ENCODE data around the gene DAAM1. TPM values are rescaled to one million over a fixed set of nuclear protein-coding genes. Genes with fewer than 3 reads are reported as not detected.

DAAM1 gene
- total and polyA plus RNA-seq, 8 donors: 5.8 to 204 (median 31.3) TPM

DNA sequence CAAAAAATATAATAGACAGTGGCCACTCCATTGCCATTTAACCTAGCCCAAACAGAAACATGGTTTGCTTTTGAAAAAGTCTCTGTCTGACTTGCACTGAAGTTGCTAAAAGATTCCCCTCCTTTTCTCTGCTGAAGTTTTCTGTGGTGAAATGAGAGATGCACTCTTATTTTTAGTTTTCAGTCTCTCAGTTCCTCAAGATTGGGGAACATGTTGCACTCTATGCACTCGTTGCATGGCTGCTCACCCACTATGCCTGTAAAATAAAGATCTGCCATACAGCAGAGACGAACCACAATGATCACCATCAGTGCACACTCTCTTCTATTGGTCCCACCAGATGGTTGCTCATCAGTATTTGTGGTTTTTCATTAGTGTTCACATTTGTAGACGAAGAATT lies 13.1 kb upstream of the DAAM1 start:
- H3K4me1 ChIP-seq: no peaks in the 10 kb centered on the region
- H3K36me3 ChIP-seq: no peaks in the 10 kb centered on the region
- H3K27me3 ChIP-seq: no peaks in the 10 kb centered on the region
- TF ChIP-seq POLR2AphosphoS5 (IDR thresholded peaks at IDR 0.05) (no peak), POLR2A (IDR thresholded peaks at IDR 0.05) (no peak)
- TF ChIP-seq, protein P1, sequence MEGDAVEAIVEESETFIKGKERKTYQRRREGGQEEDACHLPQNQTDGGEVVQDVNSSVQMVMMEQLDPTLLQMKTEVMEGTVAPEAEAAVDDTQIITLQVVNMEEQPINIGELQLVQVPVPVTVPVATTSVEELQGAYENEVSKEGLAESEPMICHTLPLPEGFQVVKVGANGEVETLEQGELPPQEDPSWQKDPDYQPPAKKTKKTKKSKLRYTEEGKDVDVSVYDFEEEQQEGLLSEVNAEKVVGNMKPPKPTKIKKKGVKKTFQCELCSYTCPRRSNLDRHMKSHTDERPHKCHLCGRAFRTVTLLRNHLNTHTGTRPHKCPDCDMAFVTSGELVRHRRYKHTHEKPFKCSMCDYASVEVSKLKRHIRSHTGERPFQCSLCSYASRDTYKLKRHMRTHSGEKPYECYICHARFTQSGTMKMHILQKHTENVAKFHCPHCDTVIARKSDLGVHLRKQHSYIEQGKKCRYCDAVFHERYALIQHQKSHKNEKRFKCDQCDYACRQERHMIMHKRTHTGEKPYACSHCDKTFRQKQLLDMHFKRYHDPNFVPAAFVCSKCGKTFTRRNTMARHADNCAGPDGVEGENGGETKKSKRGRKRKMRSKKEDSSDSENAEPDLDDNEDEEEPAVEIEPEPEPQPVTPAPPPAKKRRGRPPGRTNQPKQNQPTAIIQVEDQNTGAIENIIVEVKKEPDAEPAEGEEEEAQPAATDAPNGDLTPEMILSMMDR (IDR thresholded peaks at IDR 0.05): no peak
- 69 to 86% (median 78%) methylated on average over 3 of the region's 3 CpGs for WGBS, 5 donors
- H3K9me3 ChIP-seq: no peaks in the 10 kb centered on the region
- no peak for DNase-seq
- intact Hi-C loops (cut with DNase I; ENCODE audit: low total_unique reads): no loop called here
- no peak overlapping the region for H3K4me3 ChIP-seq
- H3K27ac ChIP-seq: no peak overlapping the region

DNA sequence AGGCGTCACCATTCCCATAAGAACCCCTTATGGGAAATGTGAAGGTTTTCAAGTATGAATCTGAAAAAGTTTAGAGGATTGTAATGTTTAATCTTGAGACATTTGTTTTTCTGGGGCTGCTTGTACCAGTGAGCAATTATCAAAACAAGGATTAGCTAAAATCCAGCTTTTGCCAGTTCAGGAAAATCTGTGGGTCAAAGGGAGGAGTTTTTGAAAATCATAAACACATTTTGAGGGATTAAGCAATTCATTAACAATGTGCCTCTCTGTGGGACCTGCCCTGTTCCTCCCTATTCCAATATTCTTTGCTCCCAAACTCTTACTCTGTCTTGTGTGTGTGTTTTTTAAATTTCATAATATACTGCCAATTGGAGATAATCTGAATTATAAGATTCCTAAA lies 11.7 kb upstream of the DAAM1 start:
- intact Hi-C loops (cut with DNase I; ENCODE audit: low total_unique reads): no loop called here

DNA sequence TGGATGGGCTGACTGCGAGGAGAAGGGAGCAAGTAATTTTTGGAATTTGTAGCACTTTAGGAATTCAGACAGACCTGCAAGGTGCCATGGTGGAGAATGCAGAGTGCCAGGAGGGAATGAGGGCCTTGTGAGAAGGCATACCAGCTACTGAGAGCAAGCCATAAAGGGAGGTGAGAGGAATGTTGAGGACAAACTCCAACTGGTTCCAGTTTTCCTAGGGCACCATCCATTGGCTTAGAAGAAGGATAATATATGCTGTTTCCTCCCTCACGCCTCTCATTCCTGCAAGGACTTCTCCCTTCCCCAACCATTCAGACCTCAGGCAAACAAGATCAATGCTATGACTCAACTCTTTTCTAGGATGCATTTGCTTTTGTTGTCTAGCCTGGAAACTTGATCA lies 11.2 kb upstream of the DAAM1 start:
- DNase-seq: no peak
- TF ChIP-seq, protein P1 (IDR thresholded peaks at IDR 0.05): no peak
- TF ChIP-seq EP300 (IDR thresholded peaks at IDR 0.05) (no peak), POLR2A (IDR thresholded peaks at IDR 0.05) (no peak), POLR2AphosphoS5 (IDR thresholded peaks at IDR 0.05) (no peak)
- Histone ChIP-seq H3K27ac (no peak overlapping the region), H3K36me3 (no peaks in the 10 kb centered on the region), H3K4me3 (no peak overlapping the region), H3K27me3 (no peaks in the 10 kb centered on the region), H3K4me1 (no peaks in the 10 kb centered on the region), H3K9me3 (no peaks in the 10 kb centered on the region)
- intact Hi-C loops (cut with DNase I; ENCODE audit: low total_unique reads): no loop called here
- WGBS, 5 donors: 68 to 87% (median 81%) methylated on average over 2 of the region's 2 CpGs

More for the DNA sequence above, 11.7 kb upstream of the DAAM1 start:
- 64 to 100% (median 73%) methylated on average over 1 of the region's 1 CpG for WGBS, 5 donors
- H3K9me3 ChIP-seq: no peaks in the 10 kb centered on the region
- no peaks in the 10 kb centered on the region for H3K27me3 ChIP-seq
- no peak overlapping the region for H3K4me3 ChIP-seq
- H3K4me1 ChIP-seq: no peaks in the 10 kb centered on the region
- no peaks in the 10 kb centered on the region for H3K36me3 ChIP-seq
- no peak overlapping the region for H3K27ac ChIP-seq
- TF ChIP-seq POLR2A (IDR thresholded peaks at IDR 0.05): no peak
- no peak for TF ChIP-seq EP300 (IDR thresholded peaks at IDR 0.05)
- TF ChIP-seq, protein P1 (IDR thresholded peaks at IDR 0.05): no peak
- no peak for TF ChIP-seq POLR2AphosphoS5 (IDR thresholded peaks at IDR 0.05)
- no peak for DNase-seq

DNA sequence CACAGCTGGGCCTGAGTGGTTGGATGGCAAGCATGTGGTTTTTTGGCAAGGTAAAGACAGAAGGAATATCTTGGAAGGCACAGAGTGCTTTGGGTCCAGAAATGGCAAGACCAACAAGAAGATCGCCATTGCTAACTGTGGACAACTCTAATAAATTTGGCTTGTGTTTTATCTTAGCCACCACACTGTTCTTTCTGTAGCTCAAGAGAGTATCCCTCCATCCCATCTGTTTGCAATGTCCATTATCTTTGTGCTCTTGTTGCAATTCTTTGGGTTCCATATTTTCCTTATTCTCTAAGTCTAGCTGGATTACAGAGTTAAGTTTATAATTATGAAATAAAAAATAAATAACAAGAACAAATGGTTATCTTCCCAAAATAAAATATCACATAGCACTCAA lies 6.7 kb upstream of the DAAM1 start:
- intact Hi-C loops (cut with DNase I; ENCODE audit: low total_unique reads): no loop called here

More for the DNA sequence above, 6.7 kb upstream of the DAAM1 start:
- Histone ChIP-seq H3K9me3 (no peaks in the 10 kb centered on the region), H3K4me3 (no peak overlapping the region), H3K27me3 (no peaks in the 10 kb centered on the region), H3K27ac (no peak overlapping the region), H3K4me1 (no peaks in the 10 kb centered on the region), H3K36me3 (no peaks in the 10 kb centered on the region)
- DNase-seq: no peak
- no peak for TF ChIP-seq POLR2A (IDR thresholded peaks at IDR 0.05)
- TF ChIP-seq, protein P1 (IDR thresholded peaks at IDR 0.05): no peak
- TF ChIP-seq EP300 (IDR thresholded peaks at IDR 0.05): no peak
- TF ChIP-seq POLR2AphosphoS5 (IDR thresholded peaks at IDR 0.05): no peak
- WGBS, 5 donors: 96 to 100% (median 97%) methylated on average over 1 of the region's 1 CpG
